Fibroblast of upper back skin (primary cell): Measurements from ENCODE around the gene BLTP3A.
"Not testable (repeated sequence)": the region's sequence is repeated elsewhere in the genome, so short reads cannot be mapped to it uniquely, and the experiment has no call there.

ENCODE experiments used
- DNase-seq: peaks from one replicate; pipeline ENCODE4 v3.0.0-alpha.2; 2013

BLTP3A gene

GRCh38 chr6:34791701-34792604 is at the start of gene BLTP3A:
TSS of gene BLTP3A (plus strand) at chr6:34792083. CDS start at chr6:34792251, 168 bp downstream.
- peak; percentile 62 for DNase-seq

GRCh38 chr6:34742094-34742493 is 49.8 kb upstream of the BLTP3A start:
- no peak for DNase-seq

- DNase-seq = no peak
These were observed 48.1 kb upstream of the BLTP3A start for GRCh38 chr6:34743625-34744293.

GRCh38 chr6:34744294-34744647 is 47.6 kb upstream of the BLTP3A start:
- not testable (repeated sequence) for DNase-seq

- no peak for DNase-seq
These were observed 46.4 kb upstream of the BLTP3A start for GRCh38 chr6:34745277-34746103.

GRCh38 chr6:34746104-34746846 is 45.6 kb upstream of the BLTP3A start:
- no peak for DNase-seq

GRCh38 chr6:34748757-34749156 is 43.1 kb upstream of the BLTP3A start:
- DNase-seq = no peak

- peak; percentile 23 for DNase-seq
These were observed 35.4 kb upstream of the BLTP3A start for GRCh38 chr6:34756513-34756856.

- no peak for DNase-seq
These were observed 34.1 kb upstream of the BLTP3A start for GRCh38 chr6:34757687-34758274.

- DNase-seq = no peak
These were observed 31.8 kb upstream of the BLTP3A start for GRCh38 chr6:34760108-34760507.

- DNase-seq = not testable (repeated sequence)
These were observed 30.2 kb upstream of the BLTP3A start for GRCh38 chr6:34761681-34762080.

- DNase-seq = no peak
These were observed 23.7 kb upstream of the BLTP3A start for GRCh38 chr6:34768148-34768547.

- peak; percentile 78 for DNase-seq
These were observed 20.2 kb upstream of the BLTP3A start for GRCh38 chr6:34771727-34772126.

GRCh38 chr6:34772940-34773339 is 18.9 kb upstream of the BLTP3A start:
- DNase-seq = no peak

GRCh38 chr6:34773916-34774315 is 18.0 kb upstream of the BLTP3A start:
- DNase-seq = no peak

GRCh38 chr6:34774967-34775366 is 16.9 kb upstream of the BLTP3A start:
- no peak for DNase-seq

GRCh38 chr6:34785375-34785774 is 6.5 kb upstream of the BLTP3A start:
- peak; percentile 27 for DNase-seq

GRCh38 chr6:34787152-34787551 is 4.7 kb upstream of the BLTP3A start:
- DNase-seq = not testable (repeated sequence)

- no peak for DNase-seq
These were observed 3.8 kb upstream of the BLTP3A start for GRCh38 chr6:34788111-34788510.

GRCh38 chr6:34791164-34791700 is 651 bp upstream of the BLTP3A start:
- DNase-seq = peak; percentile 16

- DNase-seq = peak; percentile 49
These were observed 970 bp downstream of the BLTP3A start for GRCh38 chr6:34792605-34793500.
